ENCODE data around the gene GALNT15. TPM values are rescaled to one million over a fixed set of nuclear protein-coding genes. Genes with fewer than 3 reads are reported as not detected.

The GALNT15 gene
- total RNA-seq, 2 experiments from 2014 or later: not detected

DNA sequence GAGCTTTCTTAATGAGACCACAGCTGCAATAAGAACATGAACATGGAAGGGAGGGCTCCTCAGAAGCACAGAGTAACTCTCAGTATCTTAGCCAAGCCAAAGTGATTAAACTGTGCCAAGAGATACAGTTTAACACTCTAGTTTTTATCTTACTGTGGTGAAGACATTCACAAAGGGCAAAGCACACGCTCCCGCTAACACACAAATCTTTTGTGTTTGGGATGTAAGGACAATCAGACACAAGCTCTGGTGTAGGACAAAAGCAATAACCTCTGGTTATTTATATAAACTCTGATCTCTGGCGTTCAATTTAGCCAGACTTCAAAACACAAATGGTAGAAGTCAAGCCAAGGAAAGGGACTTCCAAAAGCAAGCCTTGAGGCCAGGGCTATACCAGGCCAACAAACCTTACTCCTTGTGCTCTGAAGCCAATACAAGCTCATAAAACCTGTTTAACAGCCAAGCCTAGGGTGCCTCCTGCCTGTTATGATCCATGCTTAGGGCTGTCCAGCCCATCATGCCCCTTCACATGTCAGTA is 62.4 kb downstream of the GALNT15 start:
- Mint-ChIP-seq H3K9me3 (no peaks in the 10 kb centered on the region), H3K4me1 (ENCODE audit: low read depth) (peaks cover 8% of the 10 kb centered on the region), H3K27me3 (peaks cover 4% of the 10 kb centered on the region), H3K36me3 (ENCODE audit: low read depth) (no peaks in the 10 kb centered on the region), H3K4me3 (no peak overlapping the region), H3K27ac (no peak overlapping the region)
- DNase-seq: no peak
- CTCF ChIA-PET: interaction anchor here (0.8 to 1.8 kb wide), 3 partner anchors 14 to 188 kb away, joined by 3 to 6 read pairs (median 4); no protein-coding TSS in a partner anchor
- intact Hi-C loops (cut with micrococcal nuclease): no loop called here
- TF ChIP-seq, protein P1, sequence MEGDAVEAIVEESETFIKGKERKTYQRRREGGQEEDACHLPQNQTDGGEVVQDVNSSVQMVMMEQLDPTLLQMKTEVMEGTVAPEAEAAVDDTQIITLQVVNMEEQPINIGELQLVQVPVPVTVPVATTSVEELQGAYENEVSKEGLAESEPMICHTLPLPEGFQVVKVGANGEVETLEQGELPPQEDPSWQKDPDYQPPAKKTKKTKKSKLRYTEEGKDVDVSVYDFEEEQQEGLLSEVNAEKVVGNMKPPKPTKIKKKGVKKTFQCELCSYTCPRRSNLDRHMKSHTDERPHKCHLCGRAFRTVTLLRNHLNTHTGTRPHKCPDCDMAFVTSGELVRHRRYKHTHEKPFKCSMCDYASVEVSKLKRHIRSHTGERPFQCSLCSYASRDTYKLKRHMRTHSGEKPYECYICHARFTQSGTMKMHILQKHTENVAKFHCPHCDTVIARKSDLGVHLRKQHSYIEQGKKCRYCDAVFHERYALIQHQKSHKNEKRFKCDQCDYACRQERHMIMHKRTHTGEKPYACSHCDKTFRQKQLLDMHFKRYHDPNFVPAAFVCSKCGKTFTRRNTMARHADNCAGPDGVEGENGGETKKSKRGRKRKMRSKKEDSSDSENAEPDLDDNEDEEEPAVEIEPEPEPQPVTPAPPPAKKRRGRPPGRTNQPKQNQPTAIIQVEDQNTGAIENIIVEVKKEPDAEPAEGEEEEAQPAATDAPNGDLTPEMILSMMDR (IDR thresholded peaks at IDR 0.05): no peak
- POLR2A ChIA-PET: no interaction called here
- ATAC-seq: no peak

DNA sequence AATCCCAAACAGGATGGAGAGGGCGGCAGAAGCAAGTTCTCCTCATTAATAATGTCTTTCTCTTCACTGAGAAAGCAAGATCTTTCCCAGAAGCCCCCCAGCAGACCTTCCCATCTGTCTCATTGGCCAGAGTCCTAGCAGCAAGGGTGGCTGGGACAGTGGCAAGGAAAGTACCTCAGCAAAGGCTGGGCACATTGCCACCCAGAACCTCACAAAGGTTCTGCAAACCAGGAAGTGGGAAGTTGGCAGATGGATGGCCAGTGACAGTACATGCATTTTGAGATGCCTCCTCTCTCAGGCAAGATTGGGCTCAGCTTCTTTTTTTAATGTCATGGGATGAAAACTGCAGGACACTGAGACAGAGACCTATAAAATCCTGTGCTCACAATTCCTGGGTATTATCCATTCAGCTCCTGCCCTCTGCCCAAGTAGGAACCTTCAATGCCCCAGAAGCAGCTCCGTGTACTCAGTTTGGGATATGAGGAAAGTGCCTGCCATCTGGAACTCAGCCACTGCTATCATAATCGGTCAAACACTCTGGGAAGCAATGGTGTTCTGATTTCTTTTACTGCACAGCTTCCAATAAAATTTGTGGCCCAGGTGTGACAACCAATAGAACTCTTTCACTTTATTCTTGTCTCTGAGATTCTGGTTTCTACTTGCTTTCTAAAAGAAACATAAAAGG is 64.7 kb downstream of the GALNT15 start:
- Mint-ChIP-seq H3K27ac (no peak overlapping the region), H3K4me1 (ENCODE audit: low read depth) (peaks cover 8% of the 10 kb centered on the region), H3K4me3 (no peak overlapping the region), H3K9me3 (no peaks in the 10 kb centered on the region), H3K36me3 (ENCODE audit: low read depth) (no peaks in the 10 kb centered on the region), H3K27me3 (peaks cover 4% of the 10 kb centered on the region)
- TF ChIP-seq, protein P1 (IDR thresholded peaks at IDR 0.05): no peak
- intact Hi-C loops (cut with micrococcal nuclease): no loop called here
- no peak for DNase-seq
- CTCF ChIA-PET: no interaction called here
- POLR2A ChIA-PET: no interaction called here
- ATAC-seq: no peak

DNA sequence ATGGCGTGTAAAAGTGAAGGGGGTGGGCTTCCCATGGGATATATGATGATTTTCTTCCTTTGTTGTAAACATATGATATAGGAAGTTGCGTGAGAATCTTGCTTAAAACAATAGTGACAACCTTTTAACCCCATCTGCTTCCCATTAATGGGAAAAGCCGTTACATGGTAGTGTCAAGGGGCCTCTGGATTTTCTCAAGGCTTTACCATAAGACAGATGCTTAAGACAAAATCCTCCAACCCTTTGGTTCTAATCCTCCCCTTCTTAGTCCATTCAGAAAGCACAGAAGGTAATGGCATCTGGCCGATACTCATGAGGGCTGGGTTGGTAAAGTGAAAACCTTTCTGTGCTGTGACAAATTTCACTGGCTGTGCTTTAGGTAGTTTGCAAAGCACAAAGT is 65.3 kb downstream of the GALNT15 start:
- TF ChIP-seq, protein P1 (IDR thresholded peaks at IDR 0.05): no peak
- CTCF ChIA-PET: no interaction called here
- POLR2A ChIA-PET: no interaction called here
- intact Hi-C loops (cut with micrococcal nuclease): no loop called here
- no peak for DNase-seq
- H3K27me3 Mint-ChIP-seq: no peaks in the 10 kb centered on the region
- no peaks in the 10 kb centered on the region for H3K36me3 Mint-ChIP-seq (ENCODE audit: low read depth)
- peaks cover 8% of the 10 kb centered on the region for H3K4me1 Mint-ChIP-seq (ENCODE audit: low read depth)
- no peak overlapping the region for H3K4me3 Mint-ChIP-seq
- H3K9me3 Mint-ChIP-seq: no peaks in the 10 kb centered on the region
- ATAC-seq: no peak
- no peak overlapping the region for H3K27ac Mint-ChIP-seq

DNA sequence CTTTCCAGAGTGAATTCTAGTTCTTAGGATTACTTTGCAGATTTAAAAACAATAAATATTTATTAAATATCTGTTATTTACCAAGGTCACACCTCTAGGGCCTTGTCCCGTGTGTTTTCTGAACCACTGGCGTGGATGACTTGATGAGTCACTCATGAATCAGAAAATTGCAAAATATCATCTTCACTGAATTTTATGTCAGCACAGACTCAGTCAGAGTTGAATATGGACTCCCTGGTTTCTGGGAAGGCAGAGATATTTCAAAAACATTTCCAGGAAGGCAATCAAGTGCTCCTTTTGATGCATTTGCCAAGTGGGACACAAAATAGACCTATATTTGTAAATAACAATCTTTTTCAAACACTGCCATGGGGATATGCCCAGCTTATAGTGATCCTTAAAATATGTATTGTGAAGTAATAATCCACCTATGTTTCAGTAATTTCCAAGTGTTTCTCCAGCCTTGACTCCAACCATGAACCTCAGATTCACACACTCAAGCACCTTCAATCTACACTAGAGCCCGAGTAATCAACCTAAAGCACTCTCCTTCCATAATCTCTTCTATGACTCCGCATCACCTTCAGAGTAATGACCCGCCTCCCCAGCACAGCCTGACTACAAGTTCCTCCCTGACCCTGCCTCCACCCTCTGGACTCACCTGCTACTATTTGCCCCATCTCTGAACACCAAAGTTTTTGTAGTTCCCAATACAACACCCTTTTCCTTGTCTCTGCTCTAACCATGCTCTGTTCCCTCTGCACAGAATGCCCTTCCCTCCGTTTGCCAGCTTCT is 65.9 kb downstream of the GALNT15 start:
- intact Hi-C loops (cut with micrococcal nuclease): no loop called here
- Mint-ChIP-seq H3K27ac (peak overlapping the region; percentile 46), H3K4me3 (no peak overlapping the region), H3K9me3 (no peaks in the 10 kb centered on the region), H3K36me3 (ENCODE audit: low read depth) (no peaks in the 10 kb centered on the region), H3K27me3 (no peaks in the 10 kb centered on the region), H3K4me1 (ENCODE audit: low read depth) (peaks cover 8% of the 10 kb centered on the region)
- ChIA-PET POLR2A (no interaction called here), CTCF (interaction anchor here (0.8 to 1.2 kb wide), 2 partner anchors 29 to 192 kb away, joined by 4 read pairs; no protein-coding TSS in a partner anchor)
- DNase-seq (no peak), ATAC-seq (peak; percentile 53)
- TF ChIP-seq, protein P1 (IDR thresholded peaks at IDR 0.05): no peak

DNA sequence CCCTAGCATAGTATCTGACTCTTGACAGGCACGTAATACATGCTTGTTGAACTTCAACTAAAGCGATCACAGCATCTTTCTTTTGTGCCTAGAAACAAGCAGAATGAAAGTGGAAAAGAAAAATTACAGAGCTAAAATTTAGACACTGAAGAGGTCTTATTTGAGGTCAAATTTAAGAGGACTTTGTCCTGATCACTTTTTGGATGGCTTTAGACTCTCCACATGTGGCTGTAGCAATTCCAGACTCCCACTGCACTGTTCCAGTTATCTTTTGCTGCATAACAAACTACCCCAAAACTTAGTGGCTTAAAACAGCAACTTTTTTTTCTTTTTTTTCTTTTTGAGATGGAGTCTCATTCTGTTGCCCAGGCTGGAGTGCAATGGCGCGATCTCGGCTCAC is 66.7 kb downstream of the GALNT15 start:
- Mint-ChIP-seq H3K36me3 (ENCODE audit: low read depth) (no peaks in the 10 kb centered on the region), H3K27ac (no peak overlapping the region), H3K27me3 (no peaks in the 10 kb centered on the region), H3K4me3 (no peak overlapping the region), H3K4me1 (ENCODE audit: low read depth) (peaks cover 8% of the 10 kb centered on the region), H3K9me3 (no peaks in the 10 kb centered on the region)
- ChIA-PET CTCF (interaction anchor here (0.7 to 3.5 kb wide), 4 partner anchors 30 to 193 kb away, joined by 3 to 29 read pairs (median 4); no protein-coding TSS in a partner anchor), POLR2A (no interaction called here)
- DNase-seq (no peak), ATAC-seq (no peak)
- intact Hi-C loops (cut with micrococcal nuclease): no loop called here
- TF ChIP-seq, protein P1 (IDR thresholded peaks at IDR 0.05): no peak
